CD8-positive, alpha-beta memory T cell (primary cell): ENCODE data around the gene AP4M1. TPM values are rescaled to one million over a fixed set of nuclear protein-coding genes. Genes with fewer than 3 reads are reported as not detected.

Experiments used
- CTCF ChIA-PET: fragments of 350-600 bp; sonication (Branson Sonifier 250); formaldehyde crosslinking; loops from one replicate; lab custom pipeline; 2021; ENCODE audit warnings: antibody characterized with exemption; lab: Charles Lee
- POLR2A ChIA-PET: fragments of 350-600 bp; sonication (Branson Sonifier 250); formaldehyde crosslinking; loops from one replicate; lab custom pipeline; 2021; ENCODE audit warnings: antibody characterized with exemption; lab: Charles Lee
- DNase-seq, 5 donors: peaks; one replicate each; pipeline versions ENCODE4 v3.0.0 to v3.0.0-alpha.2; 2020 to 2022; ENCODE audit warnings: mixed read lengths in 1 of 5
- H3K27ac ChIP-seq: one replicate; pipeline ENCODE4 v1.7.0; 2013; ENCODE audit warnings: low read depth, mild to moderate bottlenecking, low read length, moderate library complexity
- H3K27me3 ChIP-seq: 2 replicates; pipeline ENCODE4 v1.7.0; 2013; ENCODE audit warnings: low read length, mild to moderate bottlenecking; ENCODE audit not compliant: insufficient read depth, poor library complexity, severe bottlenecking
- H3K36me3 ChIP-seq: 2 replicates; pipeline ENCODE4 v1.7.0; 2013; ENCODE audit warnings: mild to moderate bottlenecking, low read length, moderate library complexity; ENCODE audit not compliant: insufficient read depth
- H3K4me1 ChIP-seq: 2 replicates; pipeline ENCODE4 v1.7.0; 2013; ENCODE audit warnings: mild to moderate bottlenecking, low read length, moderate library complexity; ENCODE audit not compliant: insufficient read depth
- H3K4me3 ChIP-seq: 2 replicates; pipeline ENCODE4 v1.7.0; 2013; ENCODE audit warnings: mild to moderate bottlenecking, low read length
- H3K9me3 ChIP-seq: 2 replicates; pipeline ENCODE4 v1.7.0; 2013; ENCODE audit warnings: mild to moderate bottlenecking, low read length
- H3K27ac Mint-ChIP-seq, 8 donors: one replicate each; pipeline ENCODE4 v1.8.0; 2020 to 2021; ENCODE audit warnings: mixed read lengths in 8 of 8, mild to moderate bottlenecking in 6 of 8, inconsistent platforms in 3 of 8, moderate library complexity in 3 of 8
- H3K27me3 Mint-ChIP-seq, 2 donors: one replicate each; pipeline ENCODE4 v1.8.0; 2020 to 2021; ENCODE audit warnings: mixed read lengths in 2 of 2, mild to moderate bottlenecking in 1 of 2, moderate library complexity in 1 of 2
- H3K36me3 Mint-ChIP-seq, 3 donors: one replicate each; pipeline ENCODE4 v1.8.0; 2020 to 2021; ENCODE audit warnings: mixed read lengths in 3 of 3, inconsistent platforms in 1 of 3, mild to moderate bottlenecking in 1 of 3
- H3K4me1 Mint-ChIP-seq, 3 donors: one replicate each; pipeline ENCODE4 v1.8.0; 2020 to 2021; ENCODE audit warnings: mixed read lengths in 3 of 3, inconsistent platforms in 1 of 3, mild to moderate bottlenecking in 1 of 3
- H3K4me3 Mint-ChIP-seq, 7 donors: one replicate each; pipeline ENCODE4 v1.8.0; 2020 to 2021; ENCODE audit warnings: mixed read lengths in 7 of 7, mild to moderate bottlenecking in 6 of 7, moderate library complexity in 4 of 7, inconsistent platforms in 2 of 7
- H3K9me3 Mint-ChIP-seq, 5 donors: one replicate each; pipeline ENCODE4 v1.8.0; 2020 to 2022; ENCODE audit warnings: mixed read lengths in 5 of 5, mild to moderate bottlenecking in 3 of 5, moderate library complexity in 2 of 5, inconsistent platforms in 1 of 5
- polyA plus RNA-seq: library from polyadenylated mRNA; unstranded; fragments of 300-500 nt; fragmentation: Illumina TruSeq; gene quantifications from one replicate; pipeline ENCODE4 v1.2.3, GENCODE V29; 2021
- total RNA-seq, 2 experiments: library from RNA; stranded (reverse); gene quantifications; one replicate each; pipeline ENCODE4 v1.2.3, GENCODE V29; 2021

The AP4M1 gene
- total and polyA plus RNA-seq, 3 experiments from 2014 or later: 5.2 to 17.3 (median 13.8) TPM

- H3K27me3 Mint-ChIP-seq: peaks cover 0 to 9% of the 10 kb centered on the region in 2 donors
- H3K36me3 Mint-ChIP-seq: peaks cover 0 to 76% (median 16%) of the 10 kb centered on the region in 3 donors
- H3K27me3 ChIP-seq: no peaks in the 10 kb centered on the region
- H3K36me3 ChIP-seq: peaks cover 21% of the 10 kb centered on the region
- no peak for DNase-seq
- H3K9me3 ChIP-seq: no peaks in the 10 kb centered on the region
- peaks cover 32 to 38% (median 34%) of the 10 kb centered on the region in 3 donors for H3K4me1 Mint-ChIP-seq
- peak overlapping the region; percentile 19 to 97 (median 86) for H3K4me3 Mint-ChIP-seq
- ChIA-PET CTCF (interaction anchor here (0.7 to 3.1 kb wide), 5 partner anchors 8 to 26 kb away, joined by 3 to 19 read pairs (median 5); no protein-coding TSS in a partner anchor), POLR2A (interaction anchor here (3.4 to 3.5 kb wide), 2 partner anchors 15 to 17 kb away, joined by 17 to 18 read pairs; partner anchors contain the start of gene COPS6)
- no peak overlapping the region for H3K27ac ChIP-seq
- no peak overlapping the region for H3K4me3 ChIP-seq
- H3K9me3 Mint-ChIP-seq: no peaks in the 10 kb centered on the region
- peaks cover 21% of the 10 kb centered on the region for H3K4me1 ChIP-seq
- H3K27ac Mint-ChIP-seq: peak overlapping the region in 4 of 8 donors; percentile 85 to 99 (median 94)
These were observed 1.8 kb downstream of the AP4M1 start for GRCh38 chr7:100102950-100103840.

- Histone ChIP-seq H3K9me3 (no peaks in the 10 kb centered on the region), H3K27me3 (no peaks in the 10 kb centered on the region), H3K4me3 (no peak overlapping the region), H3K4me1 (peaks cover 7% of the 10 kb centered on the region), H3K27ac (no peak overlapping the region), H3K36me3 (peaks cover 18% of the 10 kb centered on the region)
- no peak overlapping the region for H3K4me3 Mint-ChIP-seq
- H3K27ac Mint-ChIP-seq: peak overlapping the region in 2 of 8 donors; percentile 47 to 92
- H3K27me3 Mint-ChIP-seq: peaks cover 0 to 5% of the 10 kb centered on the region in 2 donors
- ChIA-PET CTCF (interaction anchor here (1.1 kb wide), 1 partner anchor 10 kb away, joined by 3 read pairs; no protein-coding TSS in a partner anchor), POLR2A (interaction anchor here (0.6 kb wide), 1 partner anchor 497 kb away, joined by 3 read pairs; the partner anchor contains the start of gene PCOLCE)
- no peaks in the 10 kb centered on the region for H3K9me3 Mint-ChIP-seq
- peaks cover 10 to 15% (median 11%) of the 10 kb centered on the region in 3 donors for H3K4me1 Mint-ChIP-seq
- DNase-seq: no peak
- peaks cover 0 to 74% (median 6%) of the 10 kb centered on the region in 3 donors for H3K36me3 Mint-ChIP-seq
These were observed 4.1 kb downstream of the AP4M1 start for GRCh38 chr7:100105534-100105933.

- peaks cover 7% of the 10 kb centered on the region for H3K4me1 ChIP-seq
- no peak overlapping the region for H3K4me3 ChIP-seq
- H3K27me3 ChIP-seq: no peaks in the 10 kb centered on the region
- no peak overlapping the region for H3K27ac ChIP-seq
- no peaks in the 10 kb centered on the region for H3K9me3 ChIP-seq
- ChIA-PET CTCF (interaction anchor here (1.7 kb wide), 1 partner anchor 24 kb away, joined by 5 read pairs; no protein-coding TSS in a partner anchor), POLR2A (no interaction called here)
- no peak for DNase-seq
- Mint-ChIP-seq H3K27ac (peak overlapping the region in 2 of 8 donors; percentile 24 to 41), H3K9me3 (no peaks in the 10 kb centered on the region), H3K27me3 (no peaks in the 10 kb centered on the region), H3K4me1 (peaks cover 8 to 10% (median 10%) of the 10 kb centered on the region in 3 donors), H3K4me3 (no peak overlapping the region), H3K36me3 (peaks cover 0 to 75% (median 6%) of the 10 kb centered on the region in 3 donors)
- H3K36me3 ChIP-seq: peaks cover 28% of the 10 kb centered on the region
These were observed 5.2 kb downstream of the AP4M1 start for GRCh38 chr7:100106633-100107032.

DNA sequence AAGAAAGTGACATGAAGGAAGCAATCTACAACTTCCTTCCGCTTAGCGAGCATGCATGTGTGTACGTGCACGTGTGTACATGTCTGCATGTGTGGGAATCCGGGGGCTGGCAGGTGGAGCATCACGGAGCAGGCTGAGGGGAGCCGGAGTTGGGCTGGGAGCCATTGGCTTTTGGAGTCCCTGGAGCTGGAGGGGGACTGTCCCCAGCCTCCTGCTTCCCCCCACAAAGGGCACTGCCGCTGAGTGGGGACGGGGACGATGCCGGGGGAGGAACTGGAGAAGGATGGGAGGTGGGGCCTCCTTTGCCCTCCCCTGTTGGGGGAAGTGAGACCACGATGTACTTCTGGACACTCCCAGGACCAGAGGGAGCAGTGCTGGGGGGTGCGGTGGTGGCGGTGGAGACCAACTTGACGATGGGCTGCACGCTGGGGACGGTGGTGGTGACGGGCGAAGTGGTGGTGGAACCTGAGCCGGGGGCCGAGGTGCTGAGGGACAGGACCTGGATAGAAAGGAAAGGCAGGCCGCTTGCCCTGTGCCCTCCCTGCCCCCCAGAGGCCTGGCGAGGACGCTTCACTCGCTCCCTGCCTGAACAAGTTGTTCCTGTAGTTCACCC is 5.8 kb downstream of the AP4M1 start:
- Mint-ChIP-seq H3K4me3 (no peak overlapping the region), H3K27me3 (no peaks in the 10 kb centered on the region), H3K4me1 (peaks cover 8 to 10% (median 10%) of the 10 kb centered on the region in 3 donors), H3K36me3 (peaks cover 0 to 81% (median 6%) of the 10 kb centered on the region in 3 donors), H3K9me3 (no peaks in the 10 kb centered on the region), H3K27ac (peak overlapping the region in 1 of 8 donors; percentile 24)
- POLR2A ChIA-PET: no interaction called here
- H3K27ac ChIP-seq: no peak overlapping the region
- no peak overlapping the region for H3K4me3 ChIP-seq
- H3K9me3 ChIP-seq: no peaks in the 10 kb centered on the region
- no peak for DNase-seq
- H3K27me3 ChIP-seq: no peaks in the 10 kb centered on the region
- CTCF ChIA-PET: interaction anchor here (1.7 kb wide), 1 partner anchor 24 kb away, joined by 5 read pairs; no protein-coding TSS in a partner anchor
- H3K4me1 ChIP-seq: peaks cover 4% of the 10 kb centered on the region
- H3K36me3 ChIP-seq: peaks cover 31% of the 10 kb centered on the region

GRCh38 chr7:100107890-100108289 is 6.4 kb downstream of the AP4M1 start:
- no peaks in the 10 kb centered on the region for H3K27me3 ChIP-seq
- peaks cover 0 to 86% (median 7%) of the 10 kb centered on the region in 3 donors for H3K36me3 Mint-ChIP-seq
- no peaks in the 10 kb centered on the region for H3K4me1 ChIP-seq
- peaks cover 3 to 4% (median 4%) of the 10 kb centered on the region in 3 donors for H3K4me1 Mint-ChIP-seq
- H3K4me3 ChIP-seq: no peak overlapping the region
- H3K27me3 Mint-ChIP-seq: no peaks in the 10 kb centered on the region
- H3K4me3 Mint-ChIP-seq: no peak overlapping the region
- H3K27ac ChIP-seq: no peak overlapping the region
- ChIA-PET CTCF (no interaction called here), POLR2A (no interaction called here)
- H3K27ac Mint-ChIP-seq: peak overlapping the region in 2 of 8 donors; percentile 54 to 60
- no peak for DNase-seq
- H3K36me3 ChIP-seq: peaks cover 31% of the 10 kb centered on the region
- H3K9me3 Mint-ChIP-seq: no peaks in the 10 kb centered on the region
- H3K9me3 ChIP-seq: no peaks in the 10 kb centered on the region

GRCh38 chr7:100109521-100110163 is 8.2 kb downstream of the AP4M1 start:
- ChIA-PET CTCF (no interaction called here), POLR2A (interaction anchor here (0.6 kb wide), 1 partner anchor 780 kb away, joined by 5 read pairs; no protein-coding TSS in a partner anchor)
- Mint-ChIP-seq H3K27ac (peak overlapping the region in 1 of 8 donors; percentile 65), H3K36me3 (peaks cover 0 to 93% (median 6%) of the 10 kb centered on the region in 3 donors), H3K27me3 (no peaks in the 10 kb centered on the region), H3K4me3 (no peak overlapping the region), H3K4me1 (no peaks in the 10 kb centered on the region), H3K9me3 (no peaks in the 10 kb centered on the region)
- DNase-seq: no peak
- Histone ChIP-seq H3K4me3 (no peak overlapping the region), H3K27ac (no peak overlapping the region), H3K4me1 (no peaks in the 10 kb centered on the region), H3K27me3 (no peaks in the 10 kb centered on the region), H3K9me3 (no peaks in the 10 kb centered on the region), H3K36me3 (peaks cover 31% of the 10 kb centered on the region)

DNA sequence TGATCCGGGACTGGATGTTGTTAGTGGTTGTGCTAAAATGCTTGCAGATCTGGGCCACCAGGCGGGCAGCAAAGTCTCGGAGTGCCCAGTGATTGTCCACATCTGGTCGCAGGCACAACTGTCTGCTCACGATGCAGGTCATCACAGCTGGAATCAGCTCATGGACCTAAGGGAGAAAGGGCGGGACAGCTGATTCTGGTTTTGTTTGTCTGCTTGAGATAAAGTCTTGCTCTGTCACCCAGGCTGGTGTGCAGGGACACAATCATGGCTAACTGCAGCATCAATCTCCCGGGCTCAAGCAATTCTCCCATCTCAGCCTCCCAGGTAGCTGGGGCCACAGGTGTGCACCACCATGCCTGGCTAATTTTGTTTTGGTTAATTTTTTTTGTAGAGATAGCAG is 9.7 kb downstream of the AP4M1 start:
- Mint-ChIP-seq H3K36me3 (peaks cover 0 to 85% (median 6%) of the 10 kb centered on the region in 3 donors), H3K9me3 (no peaks in the 10 kb centered on the region), H3K4me3 (no peak overlapping the region), H3K27me3 (no peaks in the 10 kb centered on the region), H3K4me1 (peaks cover 0 to 4% (median 0%) of the 10 kb centered on the region in 3 donors), H3K27ac (peak overlapping the region in 1 of 8 donors; percentile 52)
- Histone ChIP-seq H3K27me3 (no peaks in the 10 kb centered on the region), H3K4me1 (no peaks in the 10 kb centered on the region), H3K9me3 (no peaks in the 10 kb centered on the region), H3K27ac (no peak overlapping the region), H3K4me3 (no peak overlapping the region), H3K36me3 (peaks cover 31% of the 10 kb centered on the region)
- ChIA-PET POLR2A (interaction anchor here (1.5 kb wide), 1 partner anchor 15 kb away, joined by 3 read pairs; the partner anchor contains the start of gene MBLAC1), CTCF (interaction anchor here (0.9 to 1.9 kb wide), 2 partner anchors 9 kb away, joined by 3 to 8 read pairs; partner anchors contain the start of gene CNPY4)
- DNase-seq: no peak
